IPS-15b (cell line): ENCODE results near the gene TOMM6.

ENCODE experiments used
- H3K27me3 ChIP-seq: one replicate; pipeline ENCODE4 v1.6.1; 2013; ENCODE audit warnings: low read length; ENCODE audit not compliant: control insufficient read depth, insufficient read depth
- H3K36me3 ChIP-seq: one replicate; pipeline ENCODE4 v1.6.1; 2013; ENCODE audit warnings: low read length; ENCODE audit not compliant: control insufficient read depth, insufficient read depth
- H3K4me1 ChIP-seq: one replicate; pipeline ENCODE4 v1.6.1; 2013; ENCODE audit warnings: mild to moderate bottlenecking, low read length; ENCODE audit not compliant: control insufficient read depth, insufficient read depth
- H3K4me3 ChIP-seq: one replicate; pipeline ENCODE4 v1.5.1; 2013; ENCODE audit warnings: low read depth, low read length
- H3K9ac ChIP-seq: one replicate; pipeline ENCODE4 v1.6.1; 2013; ENCODE audit warnings: low read depth, mild to moderate bottlenecking, low read length
- H3K9me3 ChIP-seq: one replicate; pipeline ENCODE4 v1.6.1; 2013; ENCODE audit warnings: mild to moderate bottlenecking, low read length; ENCODE audit not compliant: control insufficient read depth, insufficient read depth

Gene TOMM6

GRCh38 chr6:41780551-41781365 lies 6.7 kb upstream of the TOMM6 start, which contains the start of gene PRICKLE4:
Gene PRICKLE4, plus strand, starts transcription at chr6:41780782. Its CDS starts 2,692 bp downstream, at chr6:41783474.
- peaks cover 46% of the 10 kb centered on the region for H3K27me3 ChIP-seq
- peak within 1 kb of the TSS; percentile 56 for H3K9ac ChIP-seq
- H3K4me1 ChIP-seq = peaks cover 5% of the 10 kb centered on the region
- no peaks in the 10 kb centered on the region for H3K9me3 ChIP-seq
- H3K4me3 ChIP-seq = peak within 1 kb of the TSS; percentile 81
- no peaks in the 10 kb centered on the region for H3K36me3 ChIP-seq

DNA sequence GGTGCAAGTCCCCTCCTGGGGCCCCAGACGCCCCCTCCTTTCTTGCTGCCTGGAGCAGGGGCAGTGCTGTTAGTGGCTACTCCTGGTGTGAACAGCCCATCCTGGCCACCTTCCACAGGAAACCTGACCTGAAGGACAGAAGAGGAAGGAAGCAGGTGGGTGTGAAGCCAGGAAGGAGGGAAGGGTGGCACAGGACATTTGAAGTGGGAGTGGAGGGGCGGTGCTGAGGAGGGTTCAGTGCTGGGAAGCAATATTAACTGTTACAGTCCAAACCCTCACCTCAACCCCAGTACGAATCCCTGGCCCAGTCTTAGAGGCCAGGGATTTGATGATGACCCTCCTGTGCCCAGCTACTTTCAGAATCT lies 6.1 kb upstream of the TOMM6 start:
- Histone ChIP-seq H3K9me3 (no peaks in the 10 kb centered on the region), H3K27me3 (peaks cover 49% of the 10 kb centered on the region), H3K4me1 (peaks cover 5% of the 10 kb centered on the region), H3K36me3 (no peaks in the 10 kb centered on the region), H3K9ac (peak overlapping the region; percentile 56), H3K4me3 (peak overlapping the region; percentile 81)

DNA sequence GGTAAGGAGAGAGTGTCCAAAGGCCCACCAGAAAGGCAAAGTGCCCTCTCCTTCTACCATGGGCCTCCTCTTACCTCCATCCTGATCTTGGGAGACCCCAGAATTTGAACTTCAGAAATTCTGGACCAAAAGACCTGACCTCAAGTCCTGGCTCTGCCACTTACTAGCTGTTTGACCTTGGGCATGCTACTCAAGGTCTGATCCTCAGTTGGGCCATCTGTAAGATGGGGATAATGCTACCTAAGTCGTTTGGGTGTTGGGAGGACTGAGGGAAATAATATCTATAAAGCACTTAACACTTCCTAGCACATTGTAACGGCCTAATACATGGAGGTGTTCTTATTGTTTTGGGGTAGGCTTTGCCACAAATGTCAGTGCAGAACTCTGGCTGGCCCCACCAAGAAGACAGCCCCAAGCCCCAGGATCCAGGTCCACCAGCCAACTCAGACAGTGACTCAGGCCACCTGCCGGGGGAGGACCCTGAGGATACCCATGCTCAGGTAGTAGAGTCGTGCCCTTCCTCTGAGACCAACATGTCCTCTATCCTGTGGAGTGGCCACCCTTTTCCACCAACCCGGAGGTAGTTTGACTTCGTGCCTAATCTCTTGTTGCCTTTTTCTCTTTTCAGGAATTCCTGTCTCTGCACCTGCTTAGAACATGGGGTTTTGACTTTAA lies 4.3 kb upstream of the TOMM6 start:
- H3K9ac ChIP-seq = no peak overlapping the region
- H3K4me3 ChIP-seq = no peak overlapping the region
- peaks cover 49% of the 10 kb centered on the region for H3K27me3 ChIP-seq
- peaks cover 5% of the 10 kb centered on the region for H3K4me1 ChIP-seq
- no peaks in the 10 kb centered on the region for H3K36me3 ChIP-seq
- H3K9me3 ChIP-seq = no peaks in the 10 kb centered on the region

- H3K4me1 ChIP-seq = peaks cover 5% of the 10 kb centered on the region
- peaks cover 49% of the 10 kb centered on the region for H3K27me3 ChIP-seq
- H3K9me3 ChIP-seq = no peaks in the 10 kb centered on the region
These were observed 2.8 kb upstream of the TOMM6 start for GRCh38 chr6:41784581-41785171.

DNA sequence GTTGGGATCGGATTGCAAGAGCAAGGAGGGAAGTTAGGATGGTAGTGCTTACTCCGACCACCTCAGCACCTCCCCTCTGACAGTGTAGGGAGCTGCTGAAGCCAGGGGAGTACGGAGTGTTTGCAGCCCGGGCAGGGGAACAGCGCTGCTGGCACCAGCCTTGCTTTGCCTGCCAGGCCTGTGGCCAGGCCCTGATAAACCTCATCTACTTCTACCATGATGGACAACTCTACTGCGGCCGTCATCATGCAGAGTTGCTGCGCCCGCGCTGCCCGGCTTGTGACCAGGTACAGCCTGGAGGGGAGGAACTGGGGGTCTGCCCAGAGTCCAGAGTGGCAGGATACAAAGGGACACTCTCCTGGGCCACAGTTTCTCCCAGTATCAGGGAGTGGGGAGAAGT lies 2.2 kb upstream of the TOMM6 start:
- Histone ChIP-seq H3K36me3 (no peaks in the 10 kb centered on the region), H3K4me1 (peaks cover 5% of the 10 kb centered on the region), H3K9me3 (no peaks in the 10 kb centered on the region), H3K4me3 (no peak overlapping the region), H3K27me3 (peaks cover 49% of the 10 kb centered on the region), H3K9ac (no peak overlapping the region)

More at GRCh38 chr6:41784581-41785171, 2.8 kb upstream of the TOMM6 start:
- Histone ChIP-seq H3K4me3 (no peak overlapping the region), H3K36me3 (no peaks in the 10 kb centered on the region), H3K9ac (no peak overlapping the region)

DNA sequence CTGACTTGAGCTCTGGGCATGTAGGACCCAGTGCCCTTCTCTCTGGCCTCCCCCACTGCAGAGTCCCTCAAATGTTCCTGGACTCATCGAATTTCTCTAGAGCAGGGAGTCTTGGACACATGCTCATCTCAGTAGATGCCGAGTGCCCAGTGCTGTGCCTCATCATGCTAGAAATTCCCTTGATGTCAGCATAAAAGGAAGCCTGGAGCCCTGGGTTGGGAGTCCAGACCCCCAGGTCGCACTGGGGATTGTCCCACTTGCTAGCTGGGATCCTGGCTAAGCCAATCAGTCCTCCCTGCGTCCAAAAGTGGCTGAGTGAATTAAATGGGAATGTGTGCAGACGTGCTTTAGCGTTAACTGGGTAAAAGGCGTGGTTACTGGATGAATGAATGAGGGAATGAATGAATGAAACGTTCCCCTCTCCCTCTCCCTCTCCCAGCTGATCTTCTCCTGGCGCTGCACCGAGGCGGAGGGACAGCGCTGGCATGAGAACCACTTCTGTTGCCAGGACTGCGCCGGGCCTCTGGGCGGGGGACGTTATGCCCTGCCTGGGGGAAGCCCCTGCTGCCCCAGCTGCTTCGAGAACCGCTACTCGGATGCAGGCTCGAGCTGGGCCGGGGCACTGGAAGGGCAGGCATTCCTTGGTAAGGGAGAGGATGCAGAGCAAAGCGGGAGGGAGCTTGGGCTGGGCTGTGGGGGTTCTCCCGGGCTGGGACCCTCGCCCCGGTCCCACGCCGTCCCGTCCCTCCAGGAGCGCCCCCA lies 1.6 kb upstream of the TOMM6 start:
- Histone ChIP-seq H3K9me3 (no peaks in the 10 kb centered on the region), H3K36me3 (no peaks in the 10 kb centered on the region), H3K4me3 (peak overlapping the region; percentile 67), H3K27me3 (peaks cover 48% of the 10 kb centered on the region), H3K4me1 (peaks cover 5% of the 10 kb centered on the region), H3K9ac (peak overlapping the region; percentile 47)

DNA sequence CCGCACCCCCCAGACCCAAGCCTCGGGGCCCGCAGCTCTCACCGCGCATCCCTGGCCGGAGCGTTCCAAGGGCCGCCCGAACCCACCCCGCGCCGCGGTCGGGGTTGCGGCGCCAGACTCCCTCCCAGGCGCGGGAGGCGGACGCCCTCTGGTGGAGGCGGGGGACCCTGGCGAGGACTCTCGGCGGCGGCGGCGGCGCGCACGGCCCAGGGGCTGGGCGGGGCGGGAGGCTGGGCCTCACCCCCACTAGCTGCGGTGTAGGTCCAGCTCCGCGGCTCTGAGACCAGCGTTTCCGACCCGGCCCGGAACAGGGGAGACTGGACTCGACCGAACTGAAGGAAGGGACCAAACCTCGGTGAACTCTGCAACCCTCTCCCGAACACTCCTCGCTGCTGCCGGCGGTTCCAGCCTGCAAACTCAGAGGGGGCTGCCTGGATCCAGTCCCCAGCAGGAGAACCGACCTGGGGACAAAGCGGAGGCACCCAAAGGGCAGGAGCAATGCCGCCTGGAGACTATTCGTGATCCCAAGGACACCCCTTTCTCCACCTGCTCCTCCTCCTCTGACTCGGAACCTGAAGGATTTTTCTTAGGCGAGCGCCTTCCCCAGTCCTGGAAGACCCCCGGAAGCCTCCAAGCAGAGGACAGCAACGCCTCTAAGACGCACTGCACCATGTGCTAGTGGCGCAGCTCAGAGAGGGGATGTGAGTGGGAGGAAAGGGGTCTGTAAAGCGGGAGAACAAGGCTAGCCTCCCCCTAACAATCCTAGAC lies 859 bp upstream of the TOMM6 start:
- H3K4me3 ChIP-seq = peak overlapping the region; percentile 100
- H3K9ac ChIP-seq = peak overlapping the region; percentile 49
- H3K4me1 ChIP-seq = no peaks in the 10 kb centered on the region
- no peaks in the 10 kb centered on the region for H3K36me3 ChIP-seq
- peaks cover 41% of the 10 kb centered on the region for H3K27me3 ChIP-seq
- no peaks in the 10 kb centered on the region for H3K9me3 ChIP-seq

- Histone ChIP-seq H3K4me1 (no peaks in the 10 kb centered on the region), H3K36me3 (no peaks in the 10 kb centered on the region), H3K9ac (no peak overlapping the region), H3K9me3 (no peaks in the 10 kb centered on the region), H3K27me3 (peaks cover 17% of the 10 kb centered on the region), H3K4me3 (no peak overlapping the region)
These were observed 1.9 kb downstream of the TOMM6 start for GRCh38 chr6:41789390-41789724.

- Histone ChIP-seq H3K36me3 (no peaks in the 10 kb centered on the region), H3K27me3 (peaks cover 10% of the 10 kb centered on the region), H3K4me1 (no peaks in the 10 kb centered on the region), H3K9me3 (no peaks in the 10 kb centered on the region), H3K4me3 (no peak overlapping the region), H3K9ac (no peak overlapping the region)
These were observed 2.6 kb downstream of the TOMM6 start for GRCh38 chr6:41790045-41790444.

DNA sequence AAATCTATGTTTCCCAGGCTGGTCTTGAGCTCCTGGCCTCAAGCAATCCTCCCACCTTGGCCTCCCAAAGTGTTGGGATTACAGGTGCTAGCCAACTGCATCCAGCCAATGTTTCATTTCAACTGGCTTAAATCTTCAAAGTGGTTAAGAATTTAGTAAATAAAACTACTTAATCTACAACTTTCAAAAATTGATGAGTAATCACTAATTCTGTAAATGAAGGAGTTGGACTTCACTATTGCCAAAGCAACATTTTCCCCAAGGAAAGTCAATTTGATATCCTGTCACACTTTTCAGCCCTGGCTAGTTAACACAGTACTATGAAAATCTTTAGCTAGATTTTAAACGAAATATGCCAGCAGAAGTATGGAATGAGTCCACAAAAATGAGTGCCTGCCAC lies 3.8 kb downstream of the TOMM6 start:
- no peaks in the 10 kb centered on the region for H3K9me3 ChIP-seq
- no peaks in the 10 kb centered on the region for H3K4me1 ChIP-seq
- H3K9ac ChIP-seq = no peak overlapping the region
- H3K36me3 ChIP-seq = no peaks in the 10 kb centered on the region
- H3K27me3 ChIP-seq = no peaks in the 10 kb centered on the region
- no peak overlapping the region for H3K4me3 ChIP-seq

- Histone ChIP-seq H3K4me3 (no peak overlapping the region), H3K9ac (no peak overlapping the region), H3K9me3 (no peaks in the 10 kb centered on the region), H3K36me3 (no peaks in the 10 kb centered on the region), H3K27me3 (no peaks in the 10 kb centered on the region), H3K4me1 (no peaks in the 10 kb centered on the region)
These were observed 4.5 kb downstream of the TOMM6 start for GRCh38 chr6:41791984-41792383.
